DMS153 (cell line): ENCODE results near the gene WWC2.
"Not testable (repeated sequence)": the region's sequence is repeated elsewhere in the genome, so short reads cannot be mapped to it uniquely, and the experiment has no call there.

Experiments used
- DNase-seq: peaks from one replicate; lab custom pipeline; 2025; lab: John Stamatoyannopoulos, UW

WWC2 gene

GRCh38 chr4:183142571-183143550 is 43.8 kb downstream of the WWC2 start:
- peak; percentile 10 for DNase-seq

GRCh38 chr4:183144787-183145186 is 45.7 kb downstream of the WWC2 start:
- no peak for DNase-seq

DNA sequence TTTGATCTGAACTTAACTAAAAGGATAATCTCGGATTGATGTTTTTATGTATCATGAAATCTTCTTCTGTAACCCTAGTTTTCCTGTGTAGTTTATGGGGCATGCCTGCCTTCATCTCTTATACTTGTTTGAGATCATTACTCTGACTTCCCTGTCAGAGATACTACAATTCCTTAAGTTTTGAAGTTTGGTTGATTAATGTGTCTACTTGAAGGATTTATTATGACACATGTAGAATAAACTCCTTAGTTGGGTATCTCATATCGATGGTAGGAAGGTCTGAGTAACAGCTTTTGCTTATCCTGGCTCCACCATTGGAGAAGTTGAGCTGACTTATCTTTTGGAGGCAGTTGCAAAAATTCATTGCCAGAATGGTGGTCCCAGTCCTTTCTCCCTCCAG is 46.7 kb downstream of the WWC2 start:
- no peak for DNase-seq

GRCh38 chr4:183146478-183146877 is 47.4 kb downstream of the WWC2 start:
- no peak for DNase-seq

GRCh38 chr4:183147196-183147595 is 48.1 kb downstream of the WWC2 start:
- no peak for DNase-seq

DNA sequence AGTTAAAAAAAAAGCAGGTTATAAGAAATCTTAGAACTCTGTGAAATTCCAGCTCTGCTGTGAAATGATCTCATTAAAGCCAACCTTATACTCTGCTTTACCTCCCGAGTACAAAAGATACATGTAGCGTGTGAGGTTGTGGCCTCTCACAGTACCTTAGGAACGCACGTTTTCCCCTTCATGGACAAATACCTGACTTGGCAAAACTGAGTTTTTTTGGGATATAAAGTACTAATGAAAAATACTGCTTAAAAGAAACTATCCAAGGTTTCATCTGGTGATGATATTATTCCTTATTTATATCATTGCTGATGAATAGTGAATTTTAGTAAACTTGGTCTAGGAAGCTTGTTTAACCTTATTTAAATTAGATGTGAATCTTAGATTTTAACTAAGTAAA is 48.9 kb downstream of the WWC2 start:
- DNase-seq = no peak

- no peak for DNase-seq
Measured at GRCh38 chr4:183149616-183150539, 50.8 kb downstream of the WWC2 start.

DNA sequence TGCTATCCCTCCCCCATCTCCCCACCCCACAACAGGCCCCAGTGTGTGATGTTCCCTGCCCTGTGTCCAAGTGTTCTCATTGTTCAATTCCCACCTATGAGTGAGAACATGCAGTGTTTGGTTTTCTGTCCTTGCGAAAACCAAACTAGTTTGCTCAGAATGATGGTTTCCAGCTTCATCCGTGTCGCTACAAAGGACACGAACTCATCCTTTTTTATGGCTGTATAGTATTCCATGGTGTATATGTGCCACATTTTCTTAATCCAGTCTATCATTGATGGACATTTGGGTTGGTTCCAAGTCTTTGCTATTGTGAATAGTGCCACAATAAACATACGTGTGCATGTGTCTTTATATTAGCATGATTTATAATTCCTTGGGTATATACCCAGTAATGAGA is 51.6 kb downstream of the WWC2 start:
- DNase-seq = not testable (repeated sequence)

DNA sequence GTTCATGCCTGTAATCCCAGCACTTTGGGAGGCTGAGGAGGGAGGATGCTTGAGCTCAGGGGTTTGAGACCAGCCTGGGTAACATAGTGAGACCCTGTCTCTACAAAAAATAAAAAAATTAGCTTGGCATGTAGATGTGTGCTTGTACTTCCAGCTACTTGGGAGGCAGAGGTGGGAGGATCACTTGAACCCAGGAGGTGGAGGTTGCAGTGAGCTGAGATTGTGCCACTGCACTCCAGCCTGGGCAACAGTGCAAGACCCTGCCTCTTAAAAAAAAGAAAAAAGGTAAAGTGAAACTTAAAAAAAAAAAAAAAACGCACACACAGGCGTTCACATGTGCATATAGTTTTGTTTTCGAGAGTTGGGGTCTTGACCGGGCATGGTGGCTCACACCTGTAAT is 53.2 kb downstream of the WWC2 start:
- not testable (repeated sequence) for DNase-seq

- DNase-seq = no peak
Measured at GRCh38 chr4:183153190-183153916, 54.3 kb downstream of the WWC2 start.

- DNase-seq = no peak
Measured at GRCh38 chr4:183154701-183155391, 55.8 kb downstream of the WWC2 start.

GRCh38 chr4:183155450-183156184 is 56.6 kb downstream of the WWC2 start:
- no peak for DNase-seq

GRCh38 chr4:183157215-183157614 is 58.2 kb downstream of the WWC2 start:
- DNase-seq = no peak

DNA sequence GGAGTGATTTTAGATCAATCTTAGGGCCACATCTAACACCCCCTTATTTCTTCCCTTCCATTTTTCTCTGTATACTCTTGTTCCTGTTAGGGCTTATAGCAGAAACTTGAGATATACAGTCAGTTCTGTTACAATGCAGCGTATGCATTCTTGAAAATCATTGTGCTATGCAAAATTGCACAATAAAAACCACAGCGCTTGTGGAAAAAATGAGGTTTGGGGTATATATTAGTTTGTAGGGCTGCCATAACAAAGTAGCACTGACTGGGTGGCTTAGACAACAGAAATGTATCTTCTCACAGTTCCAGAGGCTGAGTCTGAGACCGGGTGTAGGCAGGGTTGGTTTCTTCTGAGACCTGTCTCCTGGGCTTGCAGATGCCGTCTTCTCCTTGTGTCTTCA is 59.0 kb downstream of the WWC2 start:
- no peak for DNase-seq

GRCh38 chr4:183161630-183162029 is 62.6 kb downstream of the WWC2 start:
- no peak for DNase-seq

DNA sequence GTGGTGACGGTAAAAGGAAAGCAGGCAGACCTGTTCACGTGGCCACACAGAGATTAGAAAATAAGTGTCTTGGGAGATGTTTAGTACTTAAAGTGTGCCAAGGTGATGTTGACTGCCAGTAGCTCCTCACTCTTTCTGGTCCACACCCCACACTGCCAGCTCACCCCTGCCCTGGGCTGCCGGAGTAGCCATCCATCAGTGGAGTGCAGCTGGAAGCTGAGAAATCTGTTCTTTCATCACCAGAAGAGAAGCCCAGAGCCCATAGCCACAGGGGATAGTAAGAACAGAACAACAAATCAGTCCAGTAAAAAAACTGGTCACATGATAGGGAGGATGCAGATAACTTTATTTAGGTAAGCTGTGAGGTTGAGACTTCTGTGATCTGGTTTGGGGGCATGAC is 64.1 kb downstream of the WWC2 start:
- no peak for DNase-seq

GRCh38 chr4:183164963-183165362 is 65.9 kb downstream of the WWC2 start:
- DNase-seq = no peak

- DNase-seq = no peak
Measured at GRCh38 chr4:183165376-183165775, 66.3 kb downstream of the WWC2 start.

- DNase-seq = no peak
Measured at GRCh38 chr4:183170894-183171293, 71.8 kb downstream of the WWC2 start.

DNA sequence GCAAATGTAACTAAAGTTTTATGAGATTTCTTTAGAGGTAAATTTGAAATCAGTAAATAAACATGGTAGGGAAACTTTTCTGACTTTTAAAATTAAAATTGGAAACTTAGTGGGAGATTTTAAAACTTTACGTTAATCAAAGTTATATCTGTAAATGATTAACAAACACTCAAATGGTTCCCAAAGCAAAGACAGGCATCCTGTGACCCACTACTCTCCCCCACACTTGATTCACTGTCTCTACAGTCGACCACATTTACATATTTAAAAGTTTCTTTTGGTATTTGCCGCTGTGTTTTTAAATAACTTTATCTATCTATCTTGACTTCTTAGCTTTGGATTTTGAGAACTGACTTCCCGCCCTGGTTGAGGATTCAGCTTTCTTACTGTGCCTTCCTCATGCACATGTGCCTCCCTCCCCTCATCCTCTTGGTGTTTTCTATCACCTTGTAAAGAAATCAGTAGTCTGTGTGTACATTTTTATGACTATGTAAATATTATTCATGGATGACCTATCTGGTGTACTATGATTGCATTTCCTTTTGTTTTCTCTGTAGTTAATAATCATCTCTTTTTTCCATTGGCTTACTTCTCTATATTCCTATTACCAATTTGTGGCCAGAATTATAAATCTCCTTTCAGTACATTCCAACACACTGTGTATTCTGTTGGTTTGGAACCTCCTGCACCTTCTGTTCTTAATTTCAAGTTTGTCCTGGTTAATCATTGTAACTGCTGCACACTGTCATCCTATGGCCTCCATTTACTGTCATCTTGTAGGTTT is 72.6 kb downstream of the WWC2 start:
- no peak for DNase-seq
